ENCODE results near the gene SWSAP1. TPM values are rescaled to one million over a fixed set of nuclear protein-coding genes. Genes with fewer than 3 reads are reported as not detected.
"Not testable (repeated sequence)": the region's sequence is repeated elsewhere in the genome, so short reads cannot be mapped to it uniquely, and the experiment has no call there.

The SWSAP1 gene
- total RNA-seq, 1 donor from 2014 or later = 2.1 TPM

GRCh38 chr19:11338121-11338520 is 36.3 kb upstream of the SWSAP1 start:
- no peak for TF ChIP-seq CTCF (IDR thresholded peaks at IDR 0.05; ENCODE audit: partially characterized antibody, unreplicated experiment)
- H3K4me1 Mint-ChIP-seq (ENCODE audit: low read depth, unreplicated experiment) = peaks cover 4% of the 10 kb centered on the region
- no peak for DNase-seq
- peak overlapping the region; percentile 94 for H3K4me3 Mint-ChIP-seq (ENCODE audit: unreplicated experiment)
- H3K27me3 Mint-ChIP-seq (ENCODE audit: unreplicated experiment) = no peaks in the 10 kb centered on the region
- H3K9me3 Mint-ChIP-seq (ENCODE audit: unreplicated experiment) = peaks cover 10% of the 10 kb centered on the region
- peaks cover 7% of the 10 kb centered on the region for H3K36me3 Mint-ChIP-seq (ENCODE audit: unreplicated experiment)
- H3K27ac Mint-ChIP-seq (ENCODE audit: unreplicated experiment) = no peak overlapping the region

- Mint-ChIP-seq H3K27ac (ENCODE audit: unreplicated experiment) (peak overlapping the region; percentile 84), H3K36me3 (ENCODE audit: unreplicated experiment) (peaks cover 7% of the 10 kb centered on the region), H3K9me3 (ENCODE audit: unreplicated experiment) (peaks cover 10% of the 10 kb centered on the region), H3K4me3 (ENCODE audit: unreplicated experiment) (peak overlapping the region; percentile 94), H3K4me1 (ENCODE audit: low read depth, unreplicated experiment) (peaks cover 4% of the 10 kb centered on the region), H3K27me3 (ENCODE audit: unreplicated experiment) (no peaks in the 10 kb centered on the region)
- no peak for TF ChIP-seq CTCF (IDR thresholded peaks at IDR 0.05; ENCODE audit: partially characterized antibody, unreplicated experiment)
- no peak for DNase-seq
Observed at GRCh38 chr19:11338569-11339253, 35.8 kb upstream of the SWSAP1 start.

- H3K36me3 Mint-ChIP-seq (ENCODE audit: unreplicated experiment) = peaks cover 7% of the 10 kb centered on the region
- H3K9me3 Mint-ChIP-seq (ENCODE audit: unreplicated experiment) = peaks cover 10% of the 10 kb centered on the region
- peak within 1 kb of the TSS; percentile 84 for H3K27ac Mint-ChIP-seq (ENCODE audit: unreplicated experiment)
- H3K4me1 Mint-ChIP-seq (ENCODE audit: low read depth, unreplicated experiment) = peaks cover 4% of the 10 kb centered on the region
- no peaks in the 10 kb centered on the region for H3K27me3 Mint-ChIP-seq (ENCODE audit: unreplicated experiment)
- no peak for TF ChIP-seq CTCF (IDR thresholded peaks at IDR 0.05; ENCODE audit: partially characterized antibody, unreplicated experiment)
- peak within 1 kb of the TSS; percentile 94 for H3K4me3 Mint-ChIP-seq (ENCODE audit: unreplicated experiment)
- peak; percentile 99 for DNase-seq
Observed at GRCh38 chr19:11339254-11340098, 35.0 kb upstream of the SWSAP1 start, which contains the start of gene RAB3D. Gene RAB3D (minus strand): TSS chr19:11339657. CDS start chr19:11337399, 2,258 bp downstream.

GRCh38 chr19:11340099-11340467 is 34.4 kb upstream of the SWSAP1 start:
- H3K27me3 Mint-ChIP-seq (ENCODE audit: unreplicated experiment); DNase-seq; H3K4me1 Mint-ChIP-seq (ENCODE audit: low read depth, unreplicated experiment); H3K36me3 Mint-ChIP-seq (ENCODE audit: unreplicated experiment): not testable (repeated sequence)
- Mint-ChIP-seq H3K9me3 (ENCODE audit: unreplicated experiment) (peaks cover 10% of the 10 kb centered on the region), H3K4me3 (ENCODE audit: unreplicated experiment) (peak overlapping the region; percentile 68), H3K27ac (ENCODE audit: unreplicated experiment) (peak overlapping the region; percentile 77)

- H3K27ac Mint-ChIP-seq (ENCODE audit: unreplicated experiment) = no peak overlapping the region
- peaks cover 3% of the 10 kb centered on the region for H3K27me3 Mint-ChIP-seq (ENCODE audit: unreplicated experiment)
- TF ChIP-seq CTCF (IDR thresholded peaks at IDR 0.05; ENCODE audit: partially characterized antibody, unreplicated experiment) = no peak
- peaks cover 14% of the 10 kb centered on the region for H3K9me3 Mint-ChIP-seq (ENCODE audit: unreplicated experiment)
- no peak for DNase-seq
- peaks cover 13% of the 10 kb centered on the region for H3K4me1 Mint-ChIP-seq (ENCODE audit: low read depth, unreplicated experiment)
- no peak overlapping the region for H3K4me3 Mint-ChIP-seq (ENCODE audit: unreplicated experiment)
- no peaks in the 10 kb centered on the region for H3K36me3 Mint-ChIP-seq (ENCODE audit: unreplicated experiment)
Observed at GRCh38 chr19:11342429-11342828, 32.0 kb upstream of the SWSAP1 start.

Data from glutamatergic neuron (in vitro differentiated cells).